Neural progenitor cell (in vitro differentiated cells): ENCODE measurements around the gene DHTKD1. TPM values are rescaled to one million over a fixed set of nuclear protein-coding genes. Genes with fewer than 3 reads are reported as not detected.
"Not testable (repeated sequence)": the region's sequence is repeated elsewhere in the genome, so short reads cannot be mapped to it uniquely, and the experiment has no call there.

ENCODE experiments used
- DNase-seq: peaks from one replicate; pipeline ENCODE4 v3.0.0-alpha.2; 2016; ENCODE audit warnings: low spot score
- H2AFZ ChIP-seq: fragments of 200-600 bp; sonication (generic); replicated peaks from 2 replicates; pipeline ENCODE4 v1.6.1; 2016; ENCODE audit warnings: antibody characterized with exemption
- H3F3A ChIP-seq: fragments of 200-600 bp; sonication (generic); 2 replicates; pipeline ENCODE4 v1.6.1; 2016; ENCODE audit warnings: antibody characterized with exemption, low read depth
- H3K27ac ChIP-seq: fragments of 200-600 bp; sonication (generic); 2 replicates; pipeline ENCODE4 v1.5.1; 2016; ENCODE audit warnings: mild to moderate bottlenecking
- H3K27me3 ChIP-seq: fragments of 200-600 bp; sonication (generic); 2 replicates; pipeline ENCODE4 v1.6.1; 2016; ENCODE audit warnings: mild to moderate bottlenecking, moderate library complexity
- H3K36me3 ChIP-seq: fragments of 200-600 bp; sonication (generic); 2 replicates; pipeline ENCODE4 v1.5.1; 2016
- H3K4me1 ChIP-seq: fragments of 200-600 bp; sonication (generic); 2 replicates; pipeline ENCODE4 v1.6.1; 2016; ENCODE audit warnings: mixed run types
- H3K4me2 ChIP-seq: fragments of 200-600 bp; sonication (generic); 2 replicates; pipeline ENCODE4 v1.6.1; 2016
- H3K4me3 ChIP-seq: fragments of 200-600 bp; sonication (generic); 2 replicates; pipeline ENCODE4 v1.5.1; 2016
- H3K79me2 ChIP-seq: fragments of 200-600 bp; sonication (generic); 2 replicates; pipeline ENCODE4 v1.6.1; 2016; ENCODE audit warnings: low read depth
- H3K9ac ChIP-seq: fragments of 200-600 bp; sonication (generic); 2 replicates; pipeline ENCODE4 v1.6.1; 2016
- H3K9me3 ChIP-seq: fragments of 200-600 bp; sonication (generic); 2 replicates; pipeline ENCODE4 v1.5.1; 2016; ENCODE audit warnings: low read depth
- H4K20me1 ChIP-seq: fragments of 200-600 bp; sonication (generic); 2 replicates; pipeline ENCODE4 v1.6.1; 2016; ENCODE audit warnings: low read depth
- H3K27ac Mint-ChIP-seq: 3 replicates; pipeline ENCODE4 v1.8.0; 2021; ENCODE audit warnings: mixed read lengths
- H3K27me3 Mint-ChIP-seq: 2 replicates; pipeline ENCODE4 v1.8.0; 2022; ENCODE audit warnings: low read depth, mild to moderate bottlenecking, inconsistent platforms, moderate library complexity, mixed read lengths; ENCODE audit not compliant: insufficient read depth
- H3K36me3 Mint-ChIP-seq: 3 replicates; pipeline ENCODE4 v1.8.0; 2021; ENCODE audit warnings: mixed read lengths
- H3K4me1 Mint-ChIP-seq: 3 replicates; pipeline ENCODE4 v1.8.0; 2021; ENCODE audit warnings: mixed read lengths
- H3K4me3 Mint-ChIP-seq: 3 replicates; pipeline ENCODE4 v1.8.0; 2021; ENCODE audit warnings: mild to moderate bottlenecking, moderate library complexity, mixed read lengths
- H3K9me3 Mint-ChIP-seq: 3 replicates; pipeline ENCODE4 v1.8.0; 2020; ENCODE audit warnings: mixed read lengths
- EZH2 ChIP-seq: fragments of 200-600 bp; sonication (generic); IDR thresholded peaks from 2 replicates; pipeline ENCODE4 v1.6.1; 2017; ENCODE audit warnings: antibody characterized with exemption, mild to moderate bottlenecking, moderate library complexity
- EZH2phosphoT487 ChIP-seq: fragments of 200-600 bp; sonication (generic); IDR thresholded peaks from 2 replicates; pipeline ENCODE4 v1.6.1; 2017; ENCODE audit warnings: antibody characterized with exemption
- total RNA-seq: library from RNA; depleted of rRNA; stranded (reverse); fragments of >200 nt; gene quantifications from 2 replicates; pipeline ENCODE4 v1.2.3, GENCODE V29; 2015; ENCODE audit warnings: low replicate concordance
- TF ChIP-seq, protein P1 (sequence below): fragments of 200-600 bp; sonication (generic); IDR thresholded peaks from 2 replicates; pipeline ENCODE4 v1.5.1; 2017; ENCODE audit warnings: antibody characterized with exemption, mild to moderate bottlenecking

DHTKD1 gene
- total RNA-seq, 1 donor from 2014 or later = 62.0 TPM

DNA sequence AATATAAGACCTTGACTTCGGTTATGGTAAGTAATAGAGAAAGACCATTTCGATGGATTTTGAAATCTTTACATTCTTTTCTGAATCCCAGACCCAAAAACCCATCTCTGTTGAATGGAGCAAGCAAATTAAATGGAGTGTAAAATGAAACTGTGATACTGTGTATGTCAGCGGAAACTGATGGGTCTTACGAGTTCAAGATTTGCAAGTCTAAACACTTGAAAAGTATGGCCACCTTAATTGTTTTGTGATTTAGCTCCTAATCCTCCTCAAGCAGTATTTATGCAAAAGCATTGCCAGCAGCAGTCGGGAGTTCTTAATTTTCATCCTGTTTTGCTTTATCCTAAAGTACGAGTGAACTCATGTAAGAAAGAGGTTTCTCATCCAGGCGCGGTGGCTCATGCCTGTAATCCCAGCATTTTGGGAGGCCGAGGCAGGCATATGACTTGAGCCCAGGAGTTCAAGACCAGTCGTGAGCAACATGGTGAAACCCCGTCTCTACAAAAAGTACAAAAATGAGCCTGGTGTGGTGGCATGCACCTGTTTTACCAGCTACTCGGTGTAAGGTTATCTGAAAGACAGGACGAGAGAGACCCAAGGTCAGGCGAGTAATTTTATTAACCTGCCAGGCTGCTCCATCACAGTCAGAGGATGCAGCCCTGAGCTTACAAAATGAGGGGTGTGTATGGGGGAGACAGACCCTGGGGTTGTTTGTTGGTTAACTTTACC, 5.8 kb upstream of the DHTKD1 start:
- no peak overlapping the region for H3K9ac ChIP-seq
- no peak overlapping the region for H3K4me2 ChIP-seq
- peaks cover 3% of the 10 kb centered on the region for H3K4me1 Mint-ChIP-seq
- no peak overlapping the region for H3K27ac ChIP-seq
- H3K9me3 Mint-ChIP-seq = peaks cover 2% of the 10 kb centered on the region
- no peaks in the 10 kb centered on the region for H3K4me1 ChIP-seq
- H3K4me3 Mint-ChIP-seq = no peak overlapping the region
- no peaks in the 10 kb centered on the region for H3K36me3 ChIP-seq
- no peaks in the 10 kb centered on the region for H3K27me3 Mint-ChIP-seq
- H2AFZ ChIP-seq = peak overlapping the region; percentile 1
- DNase-seq = no peak
- TF ChIP-seq, protein P1, sequence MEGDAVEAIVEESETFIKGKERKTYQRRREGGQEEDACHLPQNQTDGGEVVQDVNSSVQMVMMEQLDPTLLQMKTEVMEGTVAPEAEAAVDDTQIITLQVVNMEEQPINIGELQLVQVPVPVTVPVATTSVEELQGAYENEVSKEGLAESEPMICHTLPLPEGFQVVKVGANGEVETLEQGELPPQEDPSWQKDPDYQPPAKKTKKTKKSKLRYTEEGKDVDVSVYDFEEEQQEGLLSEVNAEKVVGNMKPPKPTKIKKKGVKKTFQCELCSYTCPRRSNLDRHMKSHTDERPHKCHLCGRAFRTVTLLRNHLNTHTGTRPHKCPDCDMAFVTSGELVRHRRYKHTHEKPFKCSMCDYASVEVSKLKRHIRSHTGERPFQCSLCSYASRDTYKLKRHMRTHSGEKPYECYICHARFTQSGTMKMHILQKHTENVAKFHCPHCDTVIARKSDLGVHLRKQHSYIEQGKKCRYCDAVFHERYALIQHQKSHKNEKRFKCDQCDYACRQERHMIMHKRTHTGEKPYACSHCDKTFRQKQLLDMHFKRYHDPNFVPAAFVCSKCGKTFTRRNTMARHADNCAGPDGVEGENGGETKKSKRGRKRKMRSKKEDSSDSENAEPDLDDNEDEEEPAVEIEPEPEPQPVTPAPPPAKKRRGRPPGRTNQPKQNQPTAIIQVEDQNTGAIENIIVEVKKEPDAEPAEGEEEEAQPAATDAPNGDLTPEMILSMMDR = no peak
- TF ChIP-seq EZH2phosphoT487 = no peak
- no peak for TF ChIP-seq EZH2
- H3F3A ChIP-seq = no peaks in the 10 kb centered on the region
- H3K79me2 ChIP-seq = no peaks in the 10 kb centered on the region
- H3K4me3 ChIP-seq = no peak overlapping the region
- no peaks in the 10 kb centered on the region for H3K27me3 ChIP-seq
- H3K27ac Mint-ChIP-seq = no peak overlapping the region
- no peaks in the 10 kb centered on the region for H4K20me1 ChIP-seq
- H3K36me3 Mint-ChIP-seq = no peaks in the 10 kb centered on the region
- H3K9me3 ChIP-seq = no peaks in the 10 kb centered on the region

DNA sequence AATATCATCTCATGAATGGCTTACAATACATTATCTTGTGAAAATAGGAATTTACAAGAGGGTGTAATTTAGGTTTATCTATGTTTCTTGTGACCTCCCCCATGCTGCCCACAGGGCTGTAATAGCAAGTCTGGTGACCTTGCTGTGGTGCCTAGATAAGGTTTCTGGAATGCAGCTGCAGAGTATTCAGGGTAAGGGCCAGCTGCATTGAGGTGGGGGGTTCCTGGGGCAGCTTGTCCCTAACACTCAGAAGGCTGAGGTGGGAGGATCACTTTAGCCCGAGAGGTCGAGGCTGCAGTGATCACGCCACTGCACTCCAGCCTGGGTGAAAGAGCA, 5.3 kb upstream of the DHTKD1 start:
- Mint-ChIP-seq H3K36me3 (no peaks in the 10 kb centered on the region), H3K27me3 (no peaks in the 10 kb centered on the region), H3K4me3 (no peak overlapping the region), H3K27ac (no peak overlapping the region), H3K4me1 (peaks cover 5% of the 10 kb centered on the region), H3K9me3 (peaks cover 2% of the 10 kb centered on the region)
- no peaks in the 10 kb centered on the region for H3K9me3 ChIP-seq
- no peaks in the 10 kb centered on the region for H3K4me1 ChIP-seq
- H3K27me3 ChIP-seq = no peaks in the 10 kb centered on the region
- no peaks in the 10 kb centered on the region for H3K79me2 ChIP-seq
- no peaks in the 10 kb centered on the region for H4K20me1 ChIP-seq
- no peak overlapping the region for H3K9ac ChIP-seq
- no peak overlapping the region for H3K27ac ChIP-seq
- DNase-seq = no peak
- H3K4me2 ChIP-seq = no peak overlapping the region
- peaks cover 3% of the 10 kb centered on the region for H3F3A ChIP-seq
- TF ChIP-seq EZH2 = no peak
- no peak for TF ChIP-seq EZH2phosphoT487
- TF ChIP-seq, protein P1 = no peak
- no peak overlapping the region for H2AFZ ChIP-seq
- H3K36me3 ChIP-seq = no peaks in the 10 kb centered on the region
- no peak overlapping the region for H3K4me3 ChIP-seq

DNA sequence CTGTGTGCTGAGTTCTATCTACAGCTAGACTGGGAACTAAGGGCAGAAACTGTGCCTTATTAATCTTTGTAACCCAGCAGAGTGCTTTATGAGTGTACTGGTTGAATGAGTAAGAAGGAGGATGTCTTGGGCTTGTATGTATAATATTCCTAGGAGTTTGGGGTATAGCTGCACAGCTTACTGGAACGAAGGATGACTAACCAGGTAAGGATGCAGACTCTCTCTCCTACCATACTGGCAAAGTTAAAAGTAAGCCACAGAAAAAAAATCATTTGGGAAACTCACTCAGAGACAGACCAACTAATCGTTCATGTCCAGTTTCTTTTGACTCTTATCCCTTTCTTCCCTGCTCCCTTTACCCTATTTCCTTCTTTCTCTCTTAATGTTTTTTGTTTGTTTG, 1.4 kb upstream of the DHTKD1 start:
- Histone ChIP-seq H4K20me1 (peaks cover 3% of the 10 kb centered on the region), H3F3A (peaks cover 4% of the 10 kb centered on the region), H3K36me3 (no peaks in the 10 kb centered on the region), H3K79me2 (peaks cover 36% of the 10 kb centered on the region), H3K4me3 (no peak overlapping the region), H3K27me3 (no peaks in the 10 kb centered on the region), H3K9ac (no peak overlapping the region), H3K4me2 (no peak overlapping the region), H3K27ac (no peak overlapping the region), H2AFZ (no peak overlapping the region), H3K4me1 (peaks cover 4% of the 10 kb centered on the region), H3K9me3 (no peaks in the 10 kb centered on the region)
- H3K9me3 Mint-ChIP-seq = peaks cover 2% of the 10 kb centered on the region
- H3K36me3 Mint-ChIP-seq = peaks cover 4% of the 10 kb centered on the region
- H3K27me3 Mint-ChIP-seq = peaks cover 3% of the 10 kb centered on the region
- H3K4me3 Mint-ChIP-seq = no peak overlapping the region
- peaks cover 16% of the 10 kb centered on the region for H3K4me1 Mint-ChIP-seq
- TF ChIP-seq EZH2phosphoT487 (no peak), EZH2 (no peak)
- TF ChIP-seq, protein P1 = no peak
- no peak overlapping the region for H3K27ac Mint-ChIP-seq
- no peak for DNase-seq

DNA sequence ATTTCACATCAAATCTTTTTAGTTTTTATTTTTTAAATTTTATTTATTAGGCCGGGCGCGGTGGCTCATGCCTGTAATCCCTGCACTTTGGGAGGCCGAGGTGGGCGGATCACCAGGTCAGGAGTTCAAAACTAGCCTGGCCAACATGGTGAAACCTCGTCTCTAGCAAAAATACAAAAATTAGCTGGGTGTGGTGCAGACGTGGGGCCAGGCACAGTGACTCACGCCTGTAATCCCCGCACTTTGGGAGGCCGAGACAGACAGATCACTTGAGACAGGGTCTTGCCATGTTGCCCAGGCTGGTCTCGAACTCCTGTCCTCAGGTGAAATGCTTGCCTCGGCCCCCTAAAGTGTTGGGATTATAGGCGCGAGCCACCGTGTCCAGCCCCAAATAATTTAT, 2.7 kb downstream of the DHTKD1 start:
- H3K4me1 Mint-ChIP-seq = peaks cover 13% of the 10 kb centered on the region
- H3K4me3 Mint-ChIP-seq = peak overlapping the region; percentile 30
- H2AFZ ChIP-seq, H3K36me3 Mint-ChIP-seq, H3K27ac ChIP-seq, H3K4me2 ChIP-seq, H3K4me3 ChIP-seq, H3K9me3 Mint-ChIP-seq, H3K4me1 ChIP-seq, H3K9ac ChIP-seq, H3K9me3 ChIP-seq, DNase-seq, H3K27ac Mint-ChIP-seq, H3F3A ChIP-seq, H3K27me3 ChIP-seq, H4K20me1 ChIP-seq, H3K27me3 Mint-ChIP-seq, H3K36me3 ChIP-seq: not testable (repeated sequence)
- peaks cover 76% of the 10 kb centered on the region for H3K79me2 ChIP-seq
